GM18951 (cell line): ENCODE data around the gene RNF150.

Experiments used
- POLR2A ChIP-seq: IDR thresholded peaks from 4 replicates; pipeline ENCODE4 v1.6.1; 2011; ENCODE audit warnings: mild to moderate bottlenecking; ENCODE audit not compliant: insufficient read length, insufficient read depth; ENCODE audit errors: extremely low read depth
- in situ Hi-C: fragments of 300-500 bp; cut with MboI; formaldehyde crosslinking; loops from one replicate; pipeline ENCODE4 v1.12.0; 2022; ENCODE audit warnings: low sequenced_read_pairs, mixed read lengths, inconsistent platforms; ENCODE audit not compliant: unreplicated experiment

Gene RNF150

DNA sequence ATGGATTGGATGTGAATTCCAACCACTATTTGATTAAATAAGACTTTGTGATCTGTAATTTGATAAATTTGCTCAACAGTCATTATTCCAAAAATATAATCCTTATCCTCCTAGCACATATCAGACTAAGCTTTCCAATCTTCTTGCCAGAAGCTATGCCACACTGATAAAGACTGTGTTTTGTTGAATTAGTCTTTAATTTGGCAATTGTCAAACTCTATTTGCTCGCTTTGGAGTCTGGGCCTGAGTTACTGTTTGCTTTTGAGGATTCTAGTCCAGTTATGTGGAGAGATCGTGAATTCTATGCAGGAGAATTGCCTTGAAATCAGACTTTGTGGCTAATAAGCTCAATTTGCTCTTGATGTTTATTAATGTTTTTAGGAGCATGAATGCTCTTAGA is 10.9 kb upstream of the RNF150 start:
- no peak for TF ChIP-seq POLR2A
- in situ Hi-C loops = no loop called here

DNA sequence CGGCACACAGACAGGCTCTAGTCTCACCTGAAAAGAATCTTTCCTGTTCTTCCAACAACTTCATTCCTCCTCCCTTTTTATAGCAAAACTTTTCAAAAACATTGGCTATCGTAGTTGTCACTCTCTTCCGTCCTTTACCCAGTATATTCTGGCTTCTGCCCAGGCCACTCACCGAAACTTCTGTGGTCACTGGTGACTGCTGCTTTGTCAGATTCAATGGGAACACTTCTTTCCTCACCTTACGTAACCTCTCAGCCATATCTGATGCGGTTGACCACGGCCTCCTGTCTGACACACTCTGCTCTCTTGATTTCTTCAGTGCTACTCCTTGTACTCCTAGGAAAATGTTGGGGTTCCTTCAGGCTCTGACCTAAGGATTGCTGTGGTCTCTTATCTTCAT is 9.2 kb upstream of the RNF150 start:
- in situ Hi-C loops = no loop called here
- TF ChIP-seq POLR2A = no peak

DNA sequence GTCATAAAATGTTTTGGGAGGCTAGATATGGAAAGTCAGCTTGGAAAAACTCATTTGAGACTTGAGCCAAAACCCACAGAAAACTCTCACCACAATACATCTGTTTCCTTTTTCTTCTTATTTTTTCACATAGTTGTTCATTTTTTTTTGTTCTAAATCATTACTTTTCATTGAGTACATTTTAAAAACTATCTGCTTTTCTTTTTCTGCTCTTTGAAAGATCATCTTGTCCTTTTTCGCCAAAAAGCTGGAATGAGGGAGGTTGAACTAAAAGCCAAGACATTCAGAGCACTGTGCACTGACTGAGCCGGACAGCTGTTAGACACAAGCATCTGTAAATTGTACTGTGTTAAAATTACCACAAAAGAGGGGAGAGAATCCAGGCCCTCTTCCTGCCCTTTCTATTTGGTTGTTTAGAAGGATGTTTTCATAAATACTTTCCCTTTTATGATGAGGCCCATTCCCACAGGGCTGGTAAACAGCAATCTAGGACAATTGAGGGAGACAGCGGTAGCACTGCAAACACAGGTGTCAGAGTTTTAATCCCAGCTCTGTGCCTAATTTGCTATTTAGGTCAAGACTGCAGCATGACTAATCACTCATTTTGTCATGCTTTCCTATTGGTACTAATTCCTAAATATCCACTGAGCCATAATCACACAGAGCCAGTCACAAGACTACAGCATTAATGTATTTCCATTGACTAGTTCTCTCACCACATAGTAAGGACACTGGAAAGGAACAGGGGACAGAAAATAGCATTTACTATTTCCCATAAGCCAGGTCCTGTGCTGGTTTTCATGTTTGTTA is 7.3 kb upstream of the RNF150 start:
- no peak for TF ChIP-seq POLR2A
- in situ Hi-C loops = no loop called here

DNA sequence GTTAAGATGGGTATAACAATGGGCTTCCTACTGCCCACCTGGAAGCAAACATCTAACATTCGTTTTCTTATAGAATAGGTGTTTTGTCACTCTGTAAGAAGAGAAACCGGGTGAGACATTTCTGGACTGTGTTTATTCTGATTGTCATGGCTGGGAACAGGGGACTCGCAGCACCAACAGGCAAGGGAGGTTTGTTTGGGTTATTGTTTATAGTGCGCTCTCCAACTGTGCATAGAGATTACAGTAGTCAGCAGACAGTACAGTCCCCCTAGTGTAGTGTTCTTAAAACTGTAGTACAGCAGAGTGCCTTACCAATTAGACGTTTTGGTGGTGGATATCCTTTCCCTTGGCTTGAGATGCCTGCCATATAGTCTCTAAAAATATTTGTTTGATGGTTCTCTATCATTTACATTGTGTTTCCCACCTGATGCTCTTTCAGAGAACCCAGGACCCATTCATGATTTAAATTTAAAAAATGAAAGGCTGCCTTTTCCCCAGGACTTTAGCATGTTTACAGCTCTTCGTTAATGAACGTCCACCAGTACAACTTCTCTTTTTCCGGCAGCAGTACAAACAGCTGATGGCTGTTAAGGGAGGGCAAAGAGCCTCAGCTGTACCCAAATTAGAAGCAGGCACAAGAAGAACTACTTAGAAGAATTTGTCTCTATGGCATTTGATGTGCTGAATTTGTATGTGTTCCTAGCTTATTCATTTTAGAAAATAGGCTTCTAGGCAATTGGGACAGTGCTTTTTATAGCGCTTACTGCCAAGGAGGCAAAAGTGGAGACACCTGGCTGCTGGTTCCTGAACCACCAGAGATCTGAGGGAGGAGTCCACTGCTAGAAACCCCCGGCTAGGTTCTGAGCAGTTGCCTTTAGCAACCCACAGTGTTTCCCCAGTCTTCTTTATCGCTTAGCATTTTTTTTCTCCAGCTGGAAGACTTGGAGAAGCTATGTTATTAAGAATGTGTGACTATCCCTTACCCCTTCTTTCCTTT is 1.0 kb upstream of the RNF150 start:
- in situ Hi-C loops = no loop called here
- TF ChIP-seq POLR2A = no peak

DNA sequence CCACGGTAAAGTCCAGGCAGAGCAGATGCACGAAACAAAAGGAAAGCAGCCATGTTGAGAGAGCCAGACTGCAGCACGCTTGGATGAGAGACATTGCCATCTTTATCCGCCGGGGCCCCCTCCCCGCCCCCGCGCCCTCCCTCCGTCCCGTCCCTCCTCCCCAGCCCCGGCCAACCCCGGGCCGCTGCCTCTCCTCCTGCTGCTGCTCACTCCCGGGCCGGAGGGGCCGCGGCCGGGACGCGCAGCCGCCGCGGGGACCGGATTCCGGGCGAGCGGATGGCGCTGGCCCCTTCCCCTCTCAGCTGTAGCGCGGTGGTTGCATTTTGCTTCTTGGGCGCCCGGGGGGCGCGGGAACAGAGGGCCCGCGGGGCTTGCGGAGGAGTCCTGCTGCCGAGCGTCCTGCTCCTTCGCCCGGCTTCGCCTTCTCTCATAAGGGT is 542 bp downstream of the RNF150 start:
- TF ChIP-seq POLR2A = no peak
- in situ Hi-C loops = no loop called here

DNA sequence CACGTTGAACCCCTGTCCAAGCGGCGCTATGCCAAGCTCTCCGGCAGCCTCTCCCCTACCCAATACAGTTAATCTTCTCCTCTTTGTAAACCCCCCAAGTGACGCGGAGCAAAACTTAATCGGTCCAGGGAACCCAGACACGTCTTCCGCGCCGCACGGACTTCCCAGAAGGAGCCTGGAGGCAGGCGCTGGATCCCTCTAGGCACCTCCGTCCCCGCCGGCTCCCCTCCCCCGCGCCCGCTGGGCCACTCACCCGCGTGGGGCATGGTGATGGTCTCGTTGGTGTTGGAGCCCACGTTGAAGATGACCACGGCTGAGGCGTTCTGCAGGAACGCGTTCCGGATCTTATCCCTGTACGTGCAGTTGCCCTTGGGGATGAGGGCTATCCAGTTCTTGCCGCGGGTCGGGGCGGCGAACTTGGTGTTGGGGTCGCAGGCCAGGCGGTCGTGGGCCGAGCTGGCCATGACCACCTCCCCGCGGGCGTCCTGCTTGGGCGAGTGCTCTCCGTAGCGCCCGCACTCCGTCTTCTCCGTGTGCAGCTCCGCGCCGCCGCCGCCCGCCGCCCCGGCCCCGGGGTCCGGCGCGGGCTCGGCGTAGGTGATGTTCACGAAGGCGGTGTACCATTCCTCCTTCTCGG is 1.1 kb downstream of the RNF150 start:
- no peak for TF ChIP-seq POLR2A
- in situ Hi-C loops = no loop called here

DNA sequence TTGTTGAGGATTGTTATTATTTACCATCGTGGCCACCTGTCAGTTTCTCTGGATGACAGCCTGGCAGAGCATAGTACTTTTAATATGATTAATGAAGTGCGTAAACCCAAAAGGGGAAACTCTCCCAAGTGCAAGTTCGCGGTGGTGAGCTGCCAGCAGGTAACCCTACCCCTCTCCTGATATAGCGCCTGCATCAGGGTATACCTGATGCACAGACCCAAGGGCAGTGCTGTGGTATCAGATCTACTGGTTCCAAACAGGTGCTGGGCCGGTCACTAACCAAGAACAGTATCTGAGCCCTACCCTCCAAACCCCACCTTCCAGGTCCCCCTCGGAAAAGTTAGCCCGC is 1.6 kb downstream of the RNF150 start:
- in situ Hi-C loops = no loop called here
- no peak for TF ChIP-seq POLR2A

DNA sequence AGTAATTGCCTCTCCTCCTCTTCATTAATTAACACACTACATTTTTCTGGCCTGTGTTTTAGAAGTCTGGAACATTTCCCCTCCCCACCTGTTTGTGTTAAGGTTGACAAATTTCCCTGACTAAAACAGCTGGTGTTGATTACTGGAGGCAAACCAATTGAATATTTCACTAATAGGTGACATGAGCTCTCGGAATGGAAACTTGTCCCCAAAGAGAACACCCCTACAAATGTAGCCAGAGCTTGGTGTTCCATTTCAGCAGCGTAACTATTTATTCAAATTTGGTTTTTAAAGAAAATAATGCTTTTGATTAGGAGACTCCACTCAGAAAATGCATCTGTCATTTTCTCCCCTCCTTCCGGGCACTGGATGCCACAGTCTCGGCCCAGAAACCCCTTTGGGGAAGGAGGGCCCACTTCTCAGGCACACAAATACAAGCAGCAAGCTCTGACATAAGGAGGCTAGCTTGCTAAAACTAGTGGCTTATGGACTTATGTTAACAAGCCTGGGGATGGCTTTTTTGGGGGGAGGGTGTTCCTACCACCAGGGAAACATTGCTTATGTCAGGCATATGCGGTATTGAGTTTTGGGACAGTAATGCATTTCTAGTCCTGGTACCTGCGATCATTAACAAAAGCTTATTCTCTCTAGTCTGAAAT is 2.2 kb downstream of the RNF150 start:
- TF ChIP-seq POLR2A = no peak
- in situ Hi-C loops = no loop called here

DNA sequence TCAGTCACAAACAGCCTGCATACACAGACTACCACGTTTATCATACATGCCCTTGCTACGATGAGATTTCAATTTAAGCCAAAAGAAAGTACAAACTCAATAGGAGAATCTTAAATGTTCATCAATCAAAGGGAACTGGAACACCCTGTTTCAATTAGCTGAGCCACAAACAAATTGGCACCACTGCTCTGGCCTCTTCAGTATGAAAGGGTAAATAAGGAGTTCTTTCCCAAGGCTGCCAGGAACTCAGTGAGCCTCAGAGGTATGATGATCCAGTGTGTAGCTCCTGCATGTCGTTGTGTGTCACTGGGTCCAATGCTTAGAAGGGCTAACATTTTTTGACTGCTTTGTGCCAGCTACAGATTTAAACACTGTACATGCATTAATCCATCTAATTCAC is 5.4 kb downstream of the RNF150 start:
- TF ChIP-seq POLR2A = no peak
- in situ Hi-C loops = no loop called here

DNA sequence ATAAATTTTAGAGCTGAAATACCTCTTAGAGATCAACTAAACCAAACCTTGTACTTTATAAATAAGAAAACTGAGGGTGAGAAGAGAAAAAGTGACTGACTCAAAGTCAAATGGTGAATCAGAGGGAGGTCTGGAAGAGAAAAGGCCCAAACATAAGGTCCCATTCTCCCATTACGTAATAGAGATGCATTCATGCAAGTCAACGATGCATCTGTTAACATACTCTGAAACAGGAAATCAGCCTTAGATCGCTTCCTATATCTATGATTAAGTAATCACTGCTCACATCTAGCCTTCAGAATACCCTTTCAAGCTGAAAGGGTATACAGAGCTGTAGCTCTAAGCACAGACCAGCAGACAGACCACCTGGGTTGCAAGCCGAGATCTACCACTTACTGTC is 6.5 kb downstream of the RNF150 start:
- TF ChIP-seq POLR2A = no peak
- in situ Hi-C loops = no loop called here

DNA sequence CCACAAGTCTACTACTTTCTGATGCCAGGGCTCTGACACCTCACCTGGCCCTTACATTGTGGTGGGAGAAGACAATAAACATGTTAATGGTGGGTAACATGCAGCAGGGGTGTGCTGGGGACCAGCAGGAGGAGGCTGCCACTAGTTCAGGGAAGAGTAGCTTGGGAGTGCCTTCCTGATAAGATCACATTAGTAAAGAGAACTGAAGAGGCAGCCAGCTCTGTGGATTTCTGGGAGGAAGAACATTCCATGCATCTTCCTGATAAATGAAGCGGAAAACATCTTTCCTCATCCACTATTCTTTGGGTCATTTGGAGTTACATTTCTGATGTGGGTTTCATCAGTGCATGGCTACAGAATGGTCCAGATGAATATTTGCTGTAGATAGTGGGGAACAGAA is 9.0 kb downstream of the RNF150 start:
- in situ Hi-C loops = no loop called here
- no peak for TF ChIP-seq POLR2A

DNA sequence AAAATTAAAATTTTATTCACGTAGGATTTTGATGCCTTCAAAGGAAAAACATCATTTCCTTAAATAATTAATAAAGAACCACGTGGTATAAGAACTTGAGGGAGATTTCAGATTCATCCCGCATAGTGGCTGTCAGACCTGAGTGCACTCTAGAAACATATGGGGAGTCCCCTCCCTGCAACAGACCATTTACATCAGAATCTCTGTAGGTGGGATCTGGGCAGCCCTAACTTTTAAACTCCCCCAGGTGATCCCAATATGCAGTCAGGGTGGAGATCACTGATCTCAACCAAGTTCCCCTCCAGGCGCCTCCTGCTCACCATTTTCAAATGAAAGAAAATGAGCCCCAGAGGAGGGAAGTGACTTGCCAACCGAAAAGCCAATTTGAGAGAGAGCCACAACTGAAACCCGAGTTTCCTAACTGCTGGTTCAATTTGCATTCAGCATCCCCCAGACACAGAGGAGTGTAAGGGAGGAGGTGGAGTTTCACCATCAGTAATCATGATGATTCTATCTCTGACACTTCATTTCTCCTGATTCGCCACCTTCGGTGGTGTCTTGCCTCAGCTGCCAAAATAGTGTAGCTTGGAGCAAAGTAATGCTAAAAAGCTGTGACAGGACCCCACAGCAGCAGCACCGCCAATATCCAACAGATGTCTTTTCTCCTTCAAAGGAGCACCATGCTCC is 11.4 kb downstream of the RNF150 start:
- TF ChIP-seq POLR2A = no peak
- in situ Hi-C loops = no loop called here
